NCI-H510A treated with DMSO at 0.1 percent for 48 hours (cell line): ENCODE measurements around the gene SYCP2.
A peak's percentile ranks its signal among the peaks of the same experiment; 100 is the strongest.
"Not testable (repeated sequence)": the region's sequence is repeated elsewhere in the genome, so short reads cannot be mapped to it uniquely, and the experiment has no call there.

Experiments used
- DNase-seq: peaks from one replicate; lab custom pipeline; 2025; lab: John Stamatoyannopoulos, UW

The SYCP2 gene

GRCh38 chr20:59908855-59909254 lies 24.6 kb downstream of the SYCP2 start:
- DNase-seq: no peak

- no peak for DNase-seq
Observed at GRCh38 chr20:59903621-59904020, 29.8 kb downstream of the SYCP2 start.

GRCh38 chr20:59902470-59902869 lies 31.0 kb downstream of the SYCP2 start:
- DNase-seq: no peak

- no peak for DNase-seq
Observed at GRCh38 chr20:59895908-59896307, 37.5 kb downstream of the SYCP2 start.

- no peak for DNase-seq
Observed at GRCh38 chr20:59891581-59891980, 41.9 kb downstream of the SYCP2 start.

GRCh38 chr20:59890035-59890434 lies 43.4 kb downstream of the SYCP2 start:
- DNase-seq: not testable (repeated sequence)

- no peak for DNase-seq
Observed at GRCh38 chr20:59888050-59888449, 45.4 kb downstream of the SYCP2 start.

GRCh38 chr20:59884494-59884893 lies 48.9 kb downstream of the SYCP2 start:
- DNase-seq: no peak

GRCh38 chr20:59880198-59880597 lies 53.2 kb downstream of the SYCP2 start:
- no peak for DNase-seq

GRCh38 chr20:59873409-59873808 lies 60.0 kb downstream of the SYCP2 start:
- DNase-seq: no peak

- no peak for DNase-seq
Observed at GRCh38 chr20:59871096-59871495, 62.3 kb downstream of the SYCP2 start.

- no peak for DNase-seq
Observed at GRCh38 chr20:59866338-59866737, 67.1 kb downstream of the SYCP2 start.

GRCh38 chr20:59864726-59865125 lies 68.7 kb downstream of the SYCP2 start:
- DNase-seq: no peak

- DNase-seq: no peak
Observed at GRCh38 chr20:59863058-59863457, 70.4 kb downstream of the SYCP2 start.

GRCh38 chr20:59861401-59861800 lies 72.0 kb downstream of the SYCP2 start:
- no peak for DNase-seq

GRCh38 chr20:59858425-59858824 lies 75.0 kb downstream of the SYCP2 start:
- DNase-seq: no peak

GRCh38 chr20:59857966-59858365 lies 75.5 kb downstream of the SYCP2 start:
- no peak for DNase-seq

GRCh38 chr20:59856941-59857340 lies 76.5 kb downstream of the SYCP2 start:
- not testable (repeated sequence) for DNase-seq

- not testable (repeated sequence) for DNase-seq
Observed at GRCh38 chr20:59856526-59856925, 76.9 kb downstream of the SYCP2 start.

- peak; percentile 82 for DNase-seq
Observed at GRCh38 chr20:59850018-59850641, 83.3 kb downstream of the SYCP2 start.

- DNase-seq: no peak
Observed at GRCh38 chr20:59848182-59848581, 85.3 kb downstream of the SYCP2 start.

GRCh38 chr20:59845472-59845871 lies 88.0 kb downstream of the SYCP2 start:
- DNase-seq: no peak

- DNase-seq: no peak
Observed at GRCh38 chr20:59839400-59839799, 94.0 kb downstream of the SYCP2 start.

GRCh38 chr20:59837623-59838394 lies 95.6 kb downstream of the SYCP2 start:
- DNase-seq: no peak
